ENCODE data around the gene CAPNS1.
"Not testable (repeated sequence)": the region's sequence is repeated elsewhere in the genome, so short reads cannot be mapped to it uniquely, and the experiment has no call there.

The CAPNS1 gene

GRCh38 chr19:36151144-36152018 lies 11.5 kb downstream of the CAPNS1 start:
- no peak for DNase-seq

- DNase-seq, result no peak
These were observed 12.1 kb downstream of the CAPNS1 start for GRCh38 chr19:36152019-36152351.

- DNase-seq, result no peak
These were observed 12.7 kb downstream of the CAPNS1 start, which contains the start of gene COX7A1 for GRCh38 chr19:36152352-36153091. Gene COX7A1, minus strand, starts transcription at chr19:36152447. Its CDS starts 40 bp downstream, at chr19:36152407.

GRCh38 chr19:36153126-36153525 lies 13.3 kb downstream of the CAPNS1 start:
- no peak for DNase-seq

DNA sequence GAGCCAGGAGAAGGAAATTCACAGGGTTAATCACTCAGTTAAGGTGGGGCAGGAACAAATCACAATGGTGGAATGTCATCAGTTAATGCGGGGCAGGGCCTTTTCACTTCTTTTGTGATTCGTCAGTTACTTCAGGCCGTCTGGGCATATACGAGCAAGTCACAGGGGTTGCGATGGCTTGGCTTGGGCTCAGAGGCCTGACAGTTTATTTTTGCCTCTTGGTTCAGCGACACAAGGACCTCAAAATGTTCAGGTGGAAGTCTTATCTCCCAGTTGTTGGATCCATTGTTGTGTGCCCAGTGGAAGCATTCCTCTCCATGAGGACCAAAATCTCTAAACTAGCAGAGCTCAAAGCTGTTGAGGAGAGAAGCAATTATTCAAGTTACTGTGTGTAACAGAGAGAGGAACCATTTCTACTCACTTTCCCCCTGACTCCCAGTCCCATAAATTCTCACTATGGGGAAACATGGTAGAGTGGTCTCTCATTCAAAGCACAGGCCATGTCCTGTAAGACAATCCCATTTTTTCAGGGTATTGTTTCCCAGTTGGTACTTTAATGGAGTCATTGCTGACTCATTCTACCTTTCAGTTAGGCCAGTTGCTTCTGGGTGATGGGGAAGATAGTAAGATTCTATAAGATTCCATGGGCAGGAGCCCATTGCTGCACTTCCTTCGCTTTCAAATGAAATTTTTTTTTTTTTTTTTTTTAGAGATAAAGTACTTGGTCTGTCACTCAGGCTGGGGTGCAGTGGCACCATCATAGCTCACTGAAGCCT lies 21.1 kb downstream of the CAPNS1 start:
- DNase-seq, result no peak

- no peak for DNase-seq
These were observed 23.9 kb downstream of the CAPNS1 start for GRCh38 chr19:36163813-36164212.

GRCh38 chr19:36169084-36169760 lies 29.4 kb downstream of the CAPNS1 start:
- peak; percentile 2 for DNase-seq

DNA sequence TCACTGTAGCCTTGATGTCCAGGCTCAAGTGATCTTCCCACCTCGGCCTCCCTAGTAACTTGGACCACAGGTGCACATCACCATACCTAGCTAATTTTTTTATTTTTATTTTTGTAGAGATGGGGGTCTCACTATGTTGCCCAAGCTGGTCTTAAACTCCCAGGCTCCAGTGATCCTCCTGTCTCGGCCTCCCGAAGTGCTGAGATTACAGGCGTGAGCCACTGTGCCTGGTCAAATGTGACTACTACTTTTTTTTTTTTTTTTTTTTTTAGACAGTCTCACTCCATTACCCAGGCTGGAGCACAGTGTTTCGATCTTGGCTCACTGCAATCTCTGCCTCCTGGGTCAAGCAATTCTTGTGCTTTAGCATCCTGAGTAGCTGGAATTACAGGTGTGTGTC lies 33.0 kb downstream of the CAPNS1 start:
- DNase-seq, result no peak

- not testable (repeated sequence) for DNase-seq
These were observed 34.0 kb downstream of the CAPNS1 start for GRCh38 chr19:36173846-36174245.

DNA sequence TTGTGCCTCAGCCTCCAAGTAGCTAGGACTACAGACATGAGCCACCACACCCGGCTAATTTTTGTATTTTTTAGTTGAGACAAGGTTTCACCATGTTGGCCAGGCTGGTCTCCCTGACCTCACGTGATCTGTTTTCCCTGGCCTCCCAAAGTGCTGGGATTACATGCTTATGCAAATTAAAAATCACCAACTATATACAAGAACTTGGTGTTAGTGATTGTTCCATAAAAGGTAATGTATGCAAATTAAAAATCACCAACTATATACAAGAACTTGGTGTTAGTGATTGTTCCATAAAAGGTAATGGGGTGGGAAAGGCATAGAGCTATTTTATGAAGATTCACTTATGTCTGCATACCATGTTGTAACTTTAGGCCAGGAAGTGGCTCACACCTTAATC lies 39.2 kb downstream of the CAPNS1 start:
- DNase-seq, result not testable (repeated sequence)

DNA sequence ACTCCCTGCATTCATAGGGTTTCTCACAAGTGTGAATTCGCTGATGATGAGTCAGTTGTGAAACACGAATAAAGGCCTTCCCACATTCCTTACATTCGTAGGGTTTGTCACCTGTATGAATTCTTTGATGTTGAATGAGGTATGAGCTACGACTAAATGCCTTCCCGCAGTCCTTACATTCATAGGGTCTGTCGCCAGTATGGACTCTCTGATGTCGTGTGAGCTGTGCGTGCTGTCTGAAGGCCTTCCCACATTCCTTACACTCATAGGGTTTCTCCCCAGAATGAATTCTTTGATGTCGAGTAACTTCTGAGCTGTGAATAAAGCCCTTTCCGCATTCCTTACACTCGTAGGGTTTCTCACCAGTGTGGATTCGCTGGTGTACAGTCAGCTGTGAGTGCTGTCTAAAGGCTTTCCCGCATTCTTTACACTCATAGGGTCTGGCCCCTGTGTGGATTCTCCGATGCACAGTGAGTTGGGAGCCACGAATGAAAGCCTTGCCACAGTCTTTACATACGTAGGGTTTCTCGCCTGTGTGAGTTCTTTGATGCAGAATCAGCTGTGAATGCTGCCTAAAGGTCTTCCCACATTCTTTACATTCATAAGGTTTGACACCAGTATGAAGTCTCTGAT lies 42.9 kb downstream of the CAPNS1 start:
- no peak for DNase-seq

DNA sequence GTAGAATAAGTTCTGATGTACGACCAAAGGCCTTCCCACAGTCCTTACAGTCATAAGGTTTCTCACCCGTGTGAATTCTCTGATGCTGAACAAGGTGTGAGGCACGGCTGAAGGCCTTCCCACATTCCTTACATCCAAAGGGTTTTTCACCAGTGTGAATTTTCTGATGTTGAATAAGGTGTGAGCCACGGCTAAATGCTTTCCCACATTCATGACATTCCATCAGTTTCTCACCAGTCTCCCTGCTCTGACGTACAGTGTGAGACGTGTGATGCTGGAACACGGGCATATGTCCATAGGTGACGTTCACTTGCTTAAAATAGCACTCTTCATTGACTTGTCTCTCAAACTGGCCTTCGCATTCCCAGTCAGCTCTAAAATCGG lies 43.4 kb downstream of the CAPNS1 start:
- no peak for DNase-seq

GRCh38 chr19:36186722-36187121 lies 46.9 kb downstream of the CAPNS1 start:
- not testable (repeated sequence) for DNase-seq

DNA sequence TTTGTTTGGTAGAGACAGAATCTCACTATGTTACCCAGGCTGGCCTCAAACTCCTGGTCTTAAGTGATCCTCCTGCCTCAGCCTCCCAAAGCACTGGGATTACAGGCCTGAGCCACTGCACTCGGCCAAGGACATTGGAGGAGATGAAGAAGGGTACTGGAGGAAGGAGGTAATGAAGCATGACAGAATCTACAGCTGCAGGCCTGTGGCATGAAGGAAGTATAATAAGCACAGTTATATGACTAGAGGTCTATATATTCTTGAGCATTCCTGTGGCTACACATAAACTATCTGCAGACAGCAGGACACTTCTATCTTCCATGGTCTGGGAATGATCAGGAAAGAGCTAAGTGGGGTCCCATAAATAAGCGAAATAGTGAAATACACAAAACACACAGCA lies 56.4 kb downstream of the CAPNS1 start:
- no peak for DNase-seq

- no peak for DNase-seq
These were observed 58.3 kb downstream of the CAPNS1 start for GRCh38 chr19:36198119-36198518.

All from NCI-H1436 (cell line).